ENCODE measurements around the gene CTTNBP2NL. TPM values are rescaled to one million over a fixed set of nuclear protein-coding genes. Genes with fewer than 3 reads are reported as not detected.

CTTNBP2NL gene
- total and polyA plus RNA-seq, 2 experiments from 2014 or later, result 18.5 to 31.0 TPM

DNA sequence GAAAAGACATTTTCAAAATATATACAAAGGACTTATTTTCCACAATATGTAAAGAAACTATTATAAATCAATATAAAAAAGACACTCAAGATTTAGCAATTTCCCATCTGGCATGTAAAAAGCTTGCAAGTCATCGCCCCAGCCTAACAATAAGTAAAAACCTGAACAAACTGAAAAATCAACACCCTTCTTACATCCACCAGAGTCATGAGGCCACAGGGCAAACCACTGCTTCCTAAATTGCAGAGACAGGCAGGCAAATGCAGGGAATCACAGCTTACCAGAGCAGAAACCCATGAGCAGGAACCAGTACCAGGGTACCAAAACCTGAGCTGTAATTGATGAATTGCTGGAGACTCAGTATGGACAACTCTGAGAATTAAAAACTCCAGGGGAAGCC lies 96.1 kb downstream of the CTTNBP2NL start:
- Histone ChIP-seq H3K4me1 (ENCODE audit: insufficient read depth) (no peaks in the 10 kb centered on the region), H3K4me3 (no peak overlapping the region), H3K4me2 (no peak overlapping the region), H2AFZ (no peak overlapping the region; the same call in 1 of the 2 replicates), H3K27me3 (ENCODE audit: insufficient read depth) (no peaks in the 10 kb centered on the region), H3K79me2 (replicated peaks; ENCODE audit: insufficient read depth) (no peaks in the 10 kb centered on the region), H3K9me2 (ENCODE audit: insufficient read depth) (no peaks in the 10 kb centered on the region), H4K20me1 (replicated peaks; ENCODE audit: insufficient read depth) (no peaks in the 10 kb centered on the region; the same call in 1 of the 2 replicates), H3F3A (replicated peaks; ENCODE audit: low read depth) (no peaks in the 10 kb centered on the region), H3K36me3 (ENCODE audit: insufficient read depth) (no peaks in the 10 kb centered on the region), H3K27ac (ENCODE audit: low read depth) (no peak overlapping the region)
- H3K27ac Mint-ChIP-seq, result no peak overlapping the region
- no peaks in the 10 kb centered on the region for H3K36me3 Mint-ChIP-seq (ENCODE audit: low read depth)
- H3K4me1 Mint-ChIP-seq, result no peaks in the 10 kb centered on the region
- TF ChIP-seq, protein P1, sequence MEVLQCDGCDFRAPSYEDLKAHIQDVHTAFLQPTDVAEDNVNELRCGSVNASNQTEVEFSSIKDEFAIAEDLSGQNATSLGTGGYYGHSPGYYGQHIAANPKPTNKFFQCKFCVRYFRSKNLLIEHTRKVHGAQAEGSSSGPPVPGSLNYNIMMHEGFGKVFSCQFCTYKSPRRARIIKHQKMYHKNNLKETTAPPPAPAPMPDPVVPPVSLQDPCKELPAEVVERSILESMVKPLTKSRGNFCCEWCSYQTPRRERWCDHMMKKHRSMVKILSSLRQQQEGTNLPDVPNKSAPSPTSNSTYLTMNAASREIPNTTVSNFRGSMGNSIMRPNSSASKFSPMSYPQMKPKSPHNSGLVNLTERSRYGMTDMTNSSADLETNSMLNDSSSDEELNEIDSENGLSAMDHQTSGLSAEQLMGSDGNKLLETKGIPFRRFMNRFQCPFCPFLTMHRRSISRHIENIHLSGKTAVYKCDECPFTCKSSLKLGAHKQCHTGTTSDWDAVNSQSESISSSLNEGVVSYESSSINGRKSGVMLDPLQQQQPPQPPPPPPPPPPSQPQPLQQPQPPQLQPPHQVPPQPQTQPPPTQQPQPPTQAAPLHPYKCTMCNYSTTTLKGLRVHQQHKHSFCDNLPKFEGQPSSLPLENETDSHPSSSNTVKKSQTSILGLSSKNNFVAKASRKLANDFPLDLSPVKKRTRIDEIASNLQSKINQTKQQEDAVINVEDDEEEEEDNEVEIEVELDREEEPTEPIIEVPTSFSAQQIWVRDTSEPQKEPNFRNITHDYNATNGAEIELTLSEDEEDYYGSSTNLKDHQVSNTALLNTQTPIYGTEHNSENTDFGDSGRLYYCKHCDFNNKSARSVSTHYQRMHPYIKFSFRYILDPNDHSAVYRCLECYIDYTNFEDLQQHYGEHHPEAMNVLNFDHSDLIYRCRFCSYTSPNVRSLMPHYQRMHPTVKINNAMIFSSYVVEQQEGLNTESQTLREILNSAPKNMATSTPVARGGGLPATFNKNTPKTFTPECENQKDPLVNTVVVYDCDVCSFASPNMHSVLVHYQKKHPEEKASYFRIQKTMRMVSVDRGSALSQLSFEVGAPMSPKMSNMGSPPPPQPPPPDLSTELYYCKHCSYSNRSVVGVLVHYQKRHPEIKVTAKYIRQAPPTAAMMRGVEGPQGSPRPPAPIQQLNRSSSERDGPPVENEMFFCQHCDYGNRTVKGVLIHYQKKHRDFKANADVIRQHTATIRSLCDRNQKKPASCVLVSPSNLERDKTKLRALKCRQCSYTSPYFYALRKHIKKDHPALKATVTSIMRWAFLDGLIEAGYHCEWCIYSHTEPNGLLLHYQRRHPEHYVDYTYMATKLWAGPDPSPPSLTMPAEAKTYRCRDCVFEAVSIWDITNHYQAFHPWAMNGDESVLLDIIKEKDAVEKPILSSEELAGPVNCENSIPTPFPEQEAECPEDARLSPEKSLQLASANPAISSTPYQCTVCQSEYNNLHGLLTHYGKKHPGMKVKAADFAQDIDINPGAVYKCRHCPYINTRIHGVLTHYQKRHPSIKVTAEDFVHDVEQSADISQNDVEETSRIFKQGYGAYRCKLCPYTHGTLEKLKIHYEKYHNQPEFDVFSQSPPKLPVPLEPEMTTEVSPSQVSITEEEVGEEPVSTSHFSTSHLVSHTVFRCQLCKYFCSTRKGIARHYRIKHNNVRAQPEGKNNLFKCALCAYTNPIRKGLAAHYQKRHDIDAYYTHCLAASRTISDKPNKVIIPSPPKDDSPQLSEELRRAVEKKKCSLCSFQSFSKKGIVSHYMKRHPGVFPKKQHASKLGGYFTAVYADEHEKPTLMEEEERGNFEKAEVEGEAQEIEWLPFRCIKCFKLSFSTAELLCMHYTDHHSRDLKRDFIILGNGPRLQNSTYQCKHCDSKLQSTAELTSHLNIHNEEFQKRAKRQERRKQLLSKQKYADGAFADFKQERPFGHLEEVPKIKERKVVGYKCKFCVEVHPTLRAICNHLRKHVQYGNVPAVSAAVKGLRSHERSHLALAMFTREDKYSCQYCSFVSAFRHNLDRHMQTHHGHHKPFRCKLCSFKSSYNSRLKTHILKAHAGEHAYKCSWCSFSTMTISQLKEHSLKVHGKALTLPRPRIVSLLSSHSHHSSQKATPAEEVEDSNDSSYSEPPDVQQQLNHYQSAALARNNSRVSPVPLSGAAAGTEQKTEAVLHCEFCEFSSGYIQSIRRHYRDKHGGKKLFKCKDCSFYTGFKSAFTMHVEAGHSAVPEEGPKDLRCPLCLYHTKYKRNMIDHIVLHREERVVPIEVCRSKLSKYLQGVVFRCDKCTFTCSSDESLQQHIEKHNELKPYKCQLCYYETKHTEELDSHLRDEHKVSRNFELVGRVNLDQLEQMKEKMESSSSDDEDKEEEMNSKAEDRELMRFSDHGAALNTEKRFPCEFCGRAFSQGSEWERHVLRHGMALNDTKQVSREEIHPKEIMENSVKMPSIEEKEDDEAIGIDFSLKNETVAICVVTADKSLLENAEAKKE (CRISPR knock-in tag; IDR thresholded peaks at IDR 0.05), result no peak
- no peak for TF ChIP-seq EZH2phosphoT487 (IDR thresholded peaks at IDR 0.05; ENCODE audit: unreplicated experiment)
- TF ChIP-seq, protein P2, sequence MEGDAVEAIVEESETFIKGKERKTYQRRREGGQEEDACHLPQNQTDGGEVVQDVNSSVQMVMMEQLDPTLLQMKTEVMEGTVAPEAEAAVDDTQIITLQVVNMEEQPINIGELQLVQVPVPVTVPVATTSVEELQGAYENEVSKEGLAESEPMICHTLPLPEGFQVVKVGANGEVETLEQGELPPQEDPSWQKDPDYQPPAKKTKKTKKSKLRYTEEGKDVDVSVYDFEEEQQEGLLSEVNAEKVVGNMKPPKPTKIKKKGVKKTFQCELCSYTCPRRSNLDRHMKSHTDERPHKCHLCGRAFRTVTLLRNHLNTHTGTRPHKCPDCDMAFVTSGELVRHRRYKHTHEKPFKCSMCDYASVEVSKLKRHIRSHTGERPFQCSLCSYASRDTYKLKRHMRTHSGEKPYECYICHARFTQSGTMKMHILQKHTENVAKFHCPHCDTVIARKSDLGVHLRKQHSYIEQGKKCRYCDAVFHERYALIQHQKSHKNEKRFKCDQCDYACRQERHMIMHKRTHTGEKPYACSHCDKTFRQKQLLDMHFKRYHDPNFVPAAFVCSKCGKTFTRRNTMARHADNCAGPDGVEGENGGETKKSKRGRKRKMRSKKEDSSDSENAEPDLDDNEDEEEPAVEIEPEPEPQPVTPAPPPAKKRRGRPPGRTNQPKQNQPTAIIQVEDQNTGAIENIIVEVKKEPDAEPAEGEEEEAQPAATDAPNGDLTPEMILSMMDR (conservative IDR thresholded peaks at IDR 0.05; ENCODE audit: low read depth in 2 of 2), result no peak
- TF ChIP-seq POLR2AphosphoS5 (IDR thresholded peaks at IDR 0.05; ENCODE audit: low read depth), result no peak
- TF ChIP-seq, protein P3, sequence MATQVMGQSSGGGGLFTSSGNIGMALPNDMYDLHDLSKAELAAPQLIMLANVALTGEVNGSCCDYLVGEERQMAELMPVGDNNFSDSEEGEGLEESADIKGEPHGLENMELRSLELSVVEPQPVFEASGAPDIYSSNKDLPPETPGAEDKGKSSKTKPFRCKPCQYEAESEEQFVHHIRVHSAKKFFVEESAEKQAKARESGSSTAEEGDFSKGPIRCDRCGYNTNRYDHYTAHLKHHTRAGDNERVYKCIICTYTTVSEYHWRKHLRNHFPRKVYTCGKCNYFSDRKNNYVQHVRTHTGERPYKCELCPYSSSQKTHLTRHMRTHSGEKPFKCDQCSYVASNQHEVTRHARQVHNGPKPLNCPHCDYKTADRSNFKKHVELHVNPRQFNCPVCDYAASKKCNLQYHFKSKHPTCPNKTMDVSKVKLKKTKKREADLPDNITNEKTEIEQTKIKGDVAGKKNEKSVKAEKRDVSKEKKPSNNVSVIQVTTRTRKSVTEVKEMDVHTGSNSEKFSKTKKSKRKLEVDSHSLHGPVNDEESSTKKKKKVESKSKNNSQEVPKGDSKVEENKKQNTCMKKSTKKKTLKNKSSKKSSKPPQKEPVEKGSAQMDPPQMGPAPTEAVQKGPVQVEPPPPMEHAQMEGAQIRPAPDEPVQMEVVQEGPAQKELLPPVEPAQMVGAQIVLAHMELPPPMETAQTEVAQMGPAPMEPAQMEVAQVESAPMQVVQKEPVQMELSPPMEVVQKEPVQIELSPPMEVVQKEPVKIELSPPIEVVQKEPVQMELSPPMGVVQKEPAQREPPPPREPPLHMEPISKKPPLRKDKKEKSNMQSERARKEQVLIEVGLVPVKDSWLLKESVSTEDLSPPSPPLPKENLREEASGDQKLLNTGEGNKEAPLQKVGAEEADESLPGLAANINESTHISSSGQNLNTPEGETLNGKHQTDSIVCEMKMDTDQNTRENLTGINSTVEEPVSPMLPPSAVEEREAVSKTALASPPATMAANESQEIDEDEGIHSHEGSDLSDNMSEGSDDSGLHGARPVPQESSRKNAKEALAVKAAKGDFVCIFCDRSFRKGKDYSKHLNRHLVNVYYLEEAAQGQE (IDR thresholded peaks at IDR 0.05; ENCODE audit: unreplicated experiment), result no peak
- no peak for TF ChIP-seq JUNB (IDR thresholded peaks at IDR 0.05; ENCODE audit: unreplicated experiment)
- TF ChIP-seq EZH2 (IDR thresholded peaks at IDR 0.05; ENCODE audit: low read depth, unreplicated experiment), result no peak
- TF ChIP-seq NANOG (IDR thresholded peaks at IDR 0.05; ENCODE audit: borderline replicate concordance), result no peak
- TF ChIP-seq ZNF331 (CRISPR knock-in tag; IDR thresholded peaks at IDR 0.05; ENCODE audit: low read depth), result no peak
- TF ChIP-seq, protein P4, sequence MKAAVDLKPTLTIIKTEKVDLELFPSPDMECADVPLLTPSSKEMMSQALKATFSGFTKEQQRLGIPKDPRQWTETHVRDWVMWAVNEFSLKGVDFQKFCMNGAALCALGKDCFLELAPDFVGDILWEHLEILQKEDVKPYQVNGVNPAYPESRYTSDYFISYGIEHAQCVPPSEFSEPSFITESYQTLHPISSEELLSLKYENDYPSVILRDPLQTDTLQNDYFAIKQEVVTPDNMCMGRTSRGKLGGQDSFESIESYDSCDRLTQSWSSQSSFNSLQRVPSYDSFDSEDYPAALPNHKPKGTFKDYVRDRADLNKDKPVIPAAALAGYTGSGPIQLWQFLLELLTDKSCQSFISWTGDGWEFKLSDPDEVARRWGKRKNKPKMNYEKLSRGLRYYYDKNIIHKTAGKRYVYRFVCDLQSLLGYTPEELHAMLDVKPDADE (IDR thresholded peaks at IDR 0.05), result no peak
- no peak for TF ChIP-seq CREB1 (CRISPR knock-in tag; IDR thresholded peaks at IDR 0.05; ENCODE audit: low read depth)
- ATAC-seq, result no peak
- H3K27me3 Mint-ChIP-seq (ENCODE audit: insufficient read depth, low read depth, poor library complexity), result no peaks in the 10 kb centered on the region
- DNase-seq (ENCODE audit: low spot score), result no peak
- H3K4me3 Mint-ChIP-seq, result no peak overlapping the region
- no peaks in the 10 kb centered on the region for H3K9me3 Mint-ChIP-seq
